GM18858 (cell line): Measurements from ENCODE around the gene ZNF195.
"Not testable (repeated sequence)": the region's sequence is repeated elsewhere in the genome, so short reads cannot be mapped to it uniquely, and the experiment has no call there.

Experiments used
- ATAC-seq: cut with Tn5 transposase; IDR thresholded peaks from one replicate; pipeline ENCODE4 v1.9.1; 2021; ENCODE audit not compliant: unreplicated experiment

Gene ZNF195

GRCh38 chr11:3356858-3357257 is 22.1 kb downstream of the ZNF195 start:
- ATAC-seq = no peak

DNA sequence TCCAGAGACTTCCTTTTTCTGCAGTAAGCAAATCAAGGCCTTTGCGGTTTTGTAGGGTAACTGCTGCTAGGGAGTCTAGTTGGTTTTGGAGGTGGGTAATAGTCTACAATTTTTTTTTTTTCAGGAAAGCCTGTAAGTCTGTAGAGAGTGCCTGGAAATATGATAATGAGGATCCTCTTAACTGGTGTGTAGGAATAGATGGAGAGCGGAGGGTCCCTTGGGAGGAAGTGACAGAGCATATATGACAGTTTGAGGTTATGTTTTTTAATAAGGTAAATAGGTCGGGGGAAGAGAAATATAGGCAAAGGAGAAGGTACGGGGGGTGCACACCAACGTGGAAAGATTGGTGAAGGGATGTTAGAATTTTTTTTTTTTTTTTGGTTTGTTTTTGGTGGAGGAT is 25.9 kb downstream of the ZNF195 start:
- no peak for ATAC-seq

GRCh38 chr11:3347127-3347526 is 31.8 kb downstream of the ZNF195 start:
- ATAC-seq = no peak

GRCh38 chr11:3346587-3346986 is 32.4 kb downstream of the ZNF195 start:
- no peak for ATAC-seq

- ATAC-seq = no peak
Observed at GRCh38 chr11:3345736-3346135, 33.2 kb downstream of the ZNF195 start.

- no peak for ATAC-seq
Observed at GRCh38 chr11:3344327-3345174, 34.4 kb downstream of the ZNF195 start.

DNA sequence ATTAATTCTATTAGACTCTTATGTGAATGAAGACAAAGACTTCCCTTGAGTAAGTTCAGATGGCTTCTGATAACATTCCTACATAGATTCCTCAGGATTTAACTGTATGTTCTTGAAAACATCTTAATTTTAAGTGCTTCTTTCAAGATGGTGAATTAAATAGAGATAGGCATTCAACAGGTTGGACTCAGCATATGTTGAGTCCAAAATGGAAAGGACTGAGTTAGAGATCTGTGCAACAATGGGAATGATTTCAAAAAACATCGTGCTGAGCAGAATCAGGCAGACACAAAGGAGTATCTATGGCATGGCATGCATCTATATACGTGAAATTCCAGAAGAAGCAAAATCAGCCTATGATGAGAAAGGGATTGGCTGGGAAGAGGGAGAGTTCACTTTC is 36.2 kb downstream of the ZNF195 start:
- no peak for ATAC-seq

GRCh38 chr11:3341298-3341697 is 37.6 kb downstream of the ZNF195 start:
- ATAC-seq = no peak

GRCh38 chr11:3340025-3340424 is 38.9 kb downstream of the ZNF195 start:
- no peak for ATAC-seq

DNA sequence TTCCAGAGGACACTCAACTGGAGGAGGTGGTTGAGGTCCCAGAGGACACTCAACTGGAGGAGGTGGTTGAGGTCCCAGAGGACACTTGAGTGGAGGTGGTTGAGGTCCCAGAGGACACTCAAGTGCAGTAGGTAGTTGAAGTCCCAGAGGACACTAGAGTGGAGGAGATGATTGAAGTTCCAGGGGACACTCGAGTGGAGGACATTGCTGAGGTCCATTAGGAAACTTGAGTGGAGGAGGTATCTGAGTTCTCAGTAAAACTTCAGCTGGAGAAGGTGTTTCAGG is 39.7 kb downstream of the ZNF195 start:
- ATAC-seq = no peak

DNA sequence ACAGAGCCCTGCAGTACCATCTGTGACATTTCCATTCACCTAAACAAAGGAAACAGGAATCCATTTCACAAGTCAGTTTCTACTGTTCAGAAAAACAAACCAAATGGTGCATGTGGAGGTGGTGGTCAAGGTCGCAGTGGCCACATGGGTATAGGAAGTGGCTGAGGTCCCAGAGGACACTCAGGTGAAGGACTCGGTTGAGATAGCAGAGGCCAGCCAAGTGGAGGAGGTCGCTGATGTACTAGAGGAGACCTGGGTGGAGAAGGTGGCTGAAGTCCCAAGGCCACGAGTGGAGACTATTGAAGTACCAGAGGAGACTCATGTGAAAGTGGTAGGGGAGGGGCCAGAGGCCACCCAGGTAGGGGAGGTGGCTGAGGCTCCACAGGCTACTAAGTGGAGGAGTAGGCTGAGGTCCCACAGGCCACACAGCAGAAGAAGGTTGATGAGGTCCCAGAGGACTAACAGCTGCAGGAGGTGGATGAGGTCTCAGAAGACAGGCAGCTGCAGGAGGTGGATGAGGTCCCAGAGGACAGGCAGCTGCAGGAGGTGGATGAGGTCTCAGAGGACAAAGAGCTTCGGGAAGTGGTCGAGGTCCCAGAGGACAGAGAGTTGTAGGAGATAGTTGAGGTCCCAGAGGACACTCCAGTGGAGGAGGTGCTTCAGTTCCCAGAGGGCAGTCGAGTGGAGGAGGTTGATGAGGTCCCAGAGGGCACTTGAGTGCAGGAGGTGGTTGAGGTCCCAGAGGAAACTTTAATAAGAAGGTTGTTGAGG is 40.2 kb downstream of the ZNF195 start:
- no peak for ATAC-seq

DNA sequence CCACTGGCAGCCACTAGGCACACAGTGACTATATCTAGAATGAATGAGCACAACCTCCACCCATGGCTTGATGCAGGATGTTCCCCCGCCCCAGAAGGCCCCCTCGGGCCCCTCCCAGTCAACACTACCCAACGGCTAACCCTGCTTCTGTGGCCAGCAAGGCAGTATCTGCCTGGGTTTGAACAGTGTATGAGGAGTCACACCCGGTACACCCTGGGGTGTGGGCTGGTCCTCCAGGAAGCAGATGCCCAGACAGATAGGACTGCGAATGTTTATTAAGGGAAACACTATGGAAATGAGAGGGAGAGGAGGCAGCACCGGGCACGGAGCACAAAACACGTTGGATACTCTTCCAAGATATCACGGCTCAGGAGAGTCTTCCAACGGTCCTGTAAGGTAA is 42.5 kb downstream of the ZNF195 start:
- ATAC-seq = not testable (repeated sequence)

DNA sequence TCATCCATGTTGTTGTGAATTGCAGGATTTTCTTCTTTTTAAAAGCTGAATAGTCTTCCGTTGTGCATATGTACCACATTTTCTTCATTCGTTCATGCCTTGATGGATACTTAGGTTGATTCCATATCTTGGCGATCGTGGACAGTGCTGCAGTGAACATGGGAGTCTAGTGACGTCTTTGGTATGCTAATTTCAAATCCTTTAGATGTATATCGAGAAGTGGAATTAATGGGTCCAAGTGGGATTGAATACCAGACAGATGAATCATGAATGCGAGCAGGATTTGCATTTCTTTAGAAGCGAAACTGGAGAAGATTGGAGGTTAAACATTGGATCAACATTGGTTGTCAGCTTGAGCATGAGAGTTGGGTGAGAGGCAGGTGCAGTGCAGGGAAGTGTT is 45.8 kb downstream of the ZNF195 start:
- not testable (repeated sequence) for ATAC-seq

GRCh38 chr11:3331078-3331477 is 47.9 kb downstream of the ZNF195 start:
- ATAC-seq = not testable (repeated sequence)

DNA sequence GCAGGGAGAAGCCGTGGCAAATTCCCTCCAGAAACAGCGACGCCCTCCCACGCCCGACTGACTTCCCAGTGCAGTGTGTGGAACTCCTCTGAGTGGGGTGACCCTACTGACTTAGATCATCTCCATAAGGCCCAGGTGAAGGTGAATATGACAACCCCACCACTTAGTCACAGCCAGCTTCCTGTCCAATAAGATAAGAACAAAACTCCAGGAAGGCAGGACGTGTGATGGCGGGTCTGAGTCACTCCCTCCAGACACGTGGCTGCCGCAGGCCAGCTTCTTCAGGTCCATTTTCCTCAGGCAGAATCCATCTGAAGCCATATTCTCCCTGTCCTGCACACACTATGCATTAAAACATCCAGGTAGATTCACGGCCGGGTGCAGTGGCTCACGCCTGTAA is 48.9 kb downstream of the ZNF195 start:
- ATAC-seq = not testable (repeated sequence)

GRCh38 chr11:3328503-3328902 is 50.4 kb downstream of the ZNF195 start:
- ATAC-seq = not testable (repeated sequence)

DNA sequence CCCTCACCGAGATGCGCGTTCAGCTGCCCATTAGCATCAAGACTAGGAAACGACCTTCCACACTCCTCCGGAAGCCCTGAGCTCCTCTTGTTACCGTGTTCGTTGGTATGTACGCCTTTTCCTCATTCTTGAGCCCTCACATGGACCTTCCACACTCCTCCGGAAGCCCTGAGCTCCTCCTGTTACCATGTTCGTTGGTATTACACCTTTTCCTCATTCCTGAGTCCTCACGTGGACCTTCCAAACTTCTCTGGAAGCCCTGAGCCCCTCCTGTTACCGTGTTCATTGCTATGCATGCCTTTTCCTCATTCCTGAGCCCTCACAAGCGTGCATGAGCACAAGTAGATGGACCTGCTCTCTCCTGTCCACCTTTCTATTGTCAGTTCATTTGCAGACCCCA is 52.5 kb downstream of the ZNF195 start:
- ATAC-seq = not testable (repeated sequence)

GRCh38 chr11:3324724-3325123 is 54.2 kb downstream of the ZNF195 start:
- ATAC-seq = not testable (repeated sequence)
